Erythroblast (primary cell): ENCODE data around the gene AFG3L2.

Experiments
- GATA1 ChIP-seq: IDR thresholded peaks from 2 replicates; pipeline ENCODE4 v1.6.1; 2011; ENCODE audit warnings: low read depth, mild to moderate bottlenecking, control low read depth, low read length, moderate library complexity
- POLR2A ChIP-seq: IDR thresholded peaks from 2 replicates; pipeline ENCODE4 v1.6.1; 2011; ENCODE audit warnings: mild to moderate bottlenecking, low read length

DNA sequence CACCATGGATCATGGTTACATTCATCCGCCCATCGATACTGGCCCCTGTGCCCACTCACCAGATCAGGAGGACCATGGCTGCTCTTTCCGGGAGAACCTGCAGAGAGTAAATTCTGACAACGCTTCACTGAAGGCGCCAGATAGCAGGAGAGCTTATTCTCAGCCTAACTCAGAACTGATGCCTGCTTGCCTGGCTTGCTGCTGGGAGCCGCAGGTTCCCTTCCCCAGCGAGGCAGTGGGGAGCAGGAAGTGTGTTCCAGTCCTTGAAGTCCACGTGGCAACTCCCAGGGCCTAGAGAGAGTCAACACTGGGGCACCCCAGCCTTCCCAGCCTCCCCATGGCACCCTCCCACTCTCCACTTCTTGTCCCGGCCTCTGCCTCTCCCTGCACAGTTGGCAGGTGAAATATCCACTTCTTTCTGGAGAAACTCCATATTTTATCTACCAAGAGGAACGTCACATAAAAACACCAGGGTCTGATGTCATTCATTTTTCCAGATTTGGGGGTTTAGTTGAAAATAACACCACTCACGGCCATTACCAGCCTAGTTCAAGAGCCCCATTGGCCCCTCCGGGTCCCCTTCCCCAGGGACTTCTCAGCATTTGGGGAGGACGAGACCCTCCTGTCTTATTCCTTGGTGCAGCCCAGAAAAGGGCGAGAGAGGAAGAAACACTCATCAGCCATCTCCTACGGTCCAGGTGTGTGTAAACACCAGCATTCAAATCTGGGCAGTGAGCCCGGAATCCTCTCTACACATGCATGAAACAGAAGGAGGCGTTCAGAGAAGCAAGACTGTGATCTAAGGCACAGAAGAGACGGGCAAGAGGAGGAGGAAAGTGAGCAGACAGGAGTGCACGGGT, 72.4 kb downstream of the AFG3L2 start:
- TF ChIP-seq POLR2A (no peak), GATA1 (no peak)
